Loucy (cell line): ENCODE results near the gene EPN1.

Experiments
- EZH2phosphoT487 ChIP-seq: fragments of 200-600 bp; IDR thresholded peaks from 2 replicates; pipeline ENCODE4 v1.6.1; 2018; ENCODE audit warnings: antibody characterized with exemption, mild to moderate bottlenecking, moderate library complexity, borderline replicate concordance
- TF ChIP-seq, protein P1 (sequence below): fragments of 200-600 bp; sonication (generic); conservative IDR thresholded peaks from 2 replicates; pipeline ENCODE4 v1.5.1; 2014; ENCODE audit warnings: mild to moderate bottlenecking, antibody characterized with exemption, low read length

GRCh38 chr19:55678121-55678671, 3.2 kb downstream of the EPN1 start:
- TF ChIP-seq, protein P1, sequence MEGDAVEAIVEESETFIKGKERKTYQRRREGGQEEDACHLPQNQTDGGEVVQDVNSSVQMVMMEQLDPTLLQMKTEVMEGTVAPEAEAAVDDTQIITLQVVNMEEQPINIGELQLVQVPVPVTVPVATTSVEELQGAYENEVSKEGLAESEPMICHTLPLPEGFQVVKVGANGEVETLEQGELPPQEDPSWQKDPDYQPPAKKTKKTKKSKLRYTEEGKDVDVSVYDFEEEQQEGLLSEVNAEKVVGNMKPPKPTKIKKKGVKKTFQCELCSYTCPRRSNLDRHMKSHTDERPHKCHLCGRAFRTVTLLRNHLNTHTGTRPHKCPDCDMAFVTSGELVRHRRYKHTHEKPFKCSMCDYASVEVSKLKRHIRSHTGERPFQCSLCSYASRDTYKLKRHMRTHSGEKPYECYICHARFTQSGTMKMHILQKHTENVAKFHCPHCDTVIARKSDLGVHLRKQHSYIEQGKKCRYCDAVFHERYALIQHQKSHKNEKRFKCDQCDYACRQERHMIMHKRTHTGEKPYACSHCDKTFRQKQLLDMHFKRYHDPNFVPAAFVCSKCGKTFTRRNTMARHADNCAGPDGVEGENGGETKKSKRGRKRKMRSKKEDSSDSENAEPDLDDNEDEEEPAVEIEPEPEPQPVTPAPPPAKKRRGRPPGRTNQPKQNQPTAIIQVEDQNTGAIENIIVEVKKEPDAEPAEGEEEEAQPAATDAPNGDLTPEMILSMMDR = no peak
- no peak for TF ChIP-seq EZH2phosphoT487
